Left colon (tissue), 2 donors: ENCODE data around the gene MXD4. TPM values are rescaled to one million over a fixed set of nuclear protein-coding genes. Genes with fewer than 3 reads are reported as not detected.
A peak's percentile ranks its signal among the peaks of the same experiment; 100 is the strongest.

Experiments
- ATAC-seq: fragments of 200-7000 bp; cut with Tn5 transposase; one replicate; pipeline ENCODE4 v1.9.1; 2020; ENCODE audit warnings: mild to moderate bottlenecking, moderate library complexity
- DNase-seq, 2 donors: peaks; one replicate each; pipeline ENCODE4 v3.0.0-alpha.2; 2020
- intact Hi-C, 2 donors: fragments of 100-400 bp; cut with DNase I in 1 of 2; cut with micrococcal nuclease in 1 of 2; formaldehyde crosslinking; loops; one replicate each; pipeline versions ENCODE4 v1.11.2 to v1.14.0; 2022; cut with DNase I, micrococcal nuclease
- long read RNA-seq: library from polyadenylated mRNA; unstranded; transcript quantifications from one replicate; pipeline ENCODE4 v2.0.0, GENCODE V29; 2021
- total RNA-seq, 2 donors: library from RNA; stranded (reverse); fragmentation: NEBNext Ultra II Directional; extraction: Animal tissue kit (Norgen Biotek cat#: 25700); gene quantifications; one replicate each; pipeline ENCODE4 v1.2.1, GENCODE V29; 2021
- donor health status: DM: no; HTN: no; CAD: no.
- donor health status: DM: yes; HTN: yes; CAD: no.

Gene MXD4
- 10 to 100 TPM; 33.1 to 49.8 TPM for total RNA-seq
- long read RNA-seq, full-length matches to known transcripts = 97 of 122 reads
- long read RNA-seq, partial matches to known transcripts = 6 of 122 reads
- long read RNA-seq, other reads (novel, unspliced or antisense) = 19 of 122 reads

GRCh38 chr4:2261853-2262144 lies at the start of gene MXD4:
TSS of gene MXD4 (minus strand) at chr4:2262109. CDS start at chr4:2261980, 129 bp downstream.
- intact Hi-C loops = loop anchor here in 1 of 2 donors (10.0 kb wide), 1 partner anchor 203 kb away; the partner anchor contains the start of gene RNF4
- DNase-seq (no peak), ATAC-seq (no peak)

DNA sequence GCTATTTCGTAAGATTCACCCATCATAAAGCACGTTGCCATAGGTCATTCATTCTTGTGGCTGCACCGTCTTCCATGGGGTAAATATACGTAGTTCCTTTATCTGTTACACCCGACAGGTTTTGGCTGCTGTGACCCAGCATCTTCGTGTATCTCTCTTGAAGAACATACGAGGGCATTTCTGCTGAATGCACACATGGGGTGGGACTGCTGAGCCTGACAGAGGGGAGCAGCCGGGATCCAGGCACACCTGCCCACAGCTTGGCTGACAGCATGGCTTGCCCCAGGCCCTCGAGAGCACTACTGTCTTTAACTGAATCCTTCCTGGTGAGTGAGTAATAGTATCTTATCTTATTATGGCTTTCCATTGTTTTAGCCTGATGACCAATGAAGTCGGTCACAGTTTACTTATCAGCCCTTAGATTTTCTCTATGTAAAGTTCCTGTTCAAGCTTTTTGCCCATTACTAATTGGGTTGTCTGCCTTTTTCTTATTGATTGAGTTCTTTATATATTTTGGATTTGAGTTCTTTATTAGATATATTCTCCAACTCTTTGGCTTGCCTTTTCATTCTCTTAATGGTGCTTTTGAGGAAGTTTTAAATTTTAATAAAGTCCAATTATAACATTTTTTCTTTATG lies 45.0 kb upstream of the MXD4 start:
- no peak for DNase-seq
- intact Hi-C loops = no loop called here
- ATAC-seq = no peak

DNA sequence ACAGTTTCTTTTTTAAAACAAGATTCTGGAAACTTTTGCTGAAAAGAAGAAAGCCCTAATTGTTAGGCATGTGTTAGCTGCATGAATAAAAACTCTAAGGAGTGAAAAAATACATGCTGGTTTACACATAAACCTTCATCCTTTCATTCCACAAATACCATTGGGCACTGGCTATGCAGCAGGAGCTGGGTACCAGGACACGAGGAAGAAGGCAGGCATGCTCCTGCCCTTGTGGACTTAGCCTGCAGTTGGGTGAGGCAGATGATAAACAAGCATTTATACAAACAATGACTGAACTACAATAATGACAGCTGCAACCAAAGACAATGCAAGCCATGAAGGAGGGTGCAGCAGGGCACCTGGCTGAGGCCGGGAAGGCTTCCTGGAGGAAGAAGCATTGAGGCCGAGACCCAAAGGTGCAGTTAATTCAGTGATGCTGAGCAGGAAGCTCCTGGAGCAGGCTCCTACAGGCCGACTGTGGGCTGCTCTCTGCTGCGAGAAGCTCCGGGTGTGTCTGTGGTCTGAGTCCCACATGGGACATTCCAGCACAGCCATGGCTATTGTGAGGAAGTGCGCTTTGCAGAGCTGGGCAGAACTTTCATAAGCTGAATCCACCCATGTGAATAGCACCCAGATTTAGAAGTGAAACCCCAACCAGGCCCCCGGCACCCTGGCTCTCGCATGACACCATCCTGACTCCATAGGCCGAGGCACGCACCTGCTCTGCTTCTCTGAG lies 44.0 kb upstream of the MXD4 start:
- ATAC-seq (peak; percentile 84), DNase-seq (no peak)
- intact Hi-C loops = no loop called here

DNA sequence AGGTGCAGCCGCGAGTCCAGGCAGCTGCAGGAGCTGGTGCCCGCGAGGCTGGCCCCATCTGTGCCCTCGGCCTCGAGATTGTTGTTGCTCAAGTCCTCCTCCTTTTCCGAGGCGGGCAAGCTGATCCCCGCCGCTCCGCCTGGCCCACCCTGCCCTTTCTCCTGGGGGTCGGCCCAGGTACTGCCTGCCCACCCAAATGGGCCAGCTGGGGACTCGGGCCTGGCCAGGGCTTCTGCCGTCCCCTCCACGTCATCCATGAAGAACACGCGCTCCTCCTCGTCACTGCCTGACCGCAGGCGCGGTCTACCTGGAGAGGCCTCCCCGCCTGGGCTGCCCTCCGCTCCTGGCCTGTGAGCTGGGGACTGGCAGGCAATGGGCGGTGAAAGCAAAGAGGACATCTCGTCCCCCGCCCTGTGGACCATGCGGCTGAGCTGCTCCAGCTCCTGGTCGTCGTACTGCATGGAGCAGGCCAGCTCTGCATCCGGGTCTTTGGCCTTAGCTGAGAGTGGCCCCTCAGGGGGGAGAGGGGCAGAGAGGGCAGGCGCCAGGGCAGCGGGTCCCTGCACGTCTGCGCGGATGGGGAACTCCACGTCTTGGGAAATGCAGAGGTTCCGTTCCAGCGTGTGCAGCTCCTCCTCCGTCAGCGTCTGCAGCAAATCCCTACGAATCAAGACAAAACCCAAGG lies 43.1 kb upstream of the MXD4 start:
- no peak for ATAC-seq
- DNase-seq = no peak
- intact Hi-C loops = no loop called here

DNA sequence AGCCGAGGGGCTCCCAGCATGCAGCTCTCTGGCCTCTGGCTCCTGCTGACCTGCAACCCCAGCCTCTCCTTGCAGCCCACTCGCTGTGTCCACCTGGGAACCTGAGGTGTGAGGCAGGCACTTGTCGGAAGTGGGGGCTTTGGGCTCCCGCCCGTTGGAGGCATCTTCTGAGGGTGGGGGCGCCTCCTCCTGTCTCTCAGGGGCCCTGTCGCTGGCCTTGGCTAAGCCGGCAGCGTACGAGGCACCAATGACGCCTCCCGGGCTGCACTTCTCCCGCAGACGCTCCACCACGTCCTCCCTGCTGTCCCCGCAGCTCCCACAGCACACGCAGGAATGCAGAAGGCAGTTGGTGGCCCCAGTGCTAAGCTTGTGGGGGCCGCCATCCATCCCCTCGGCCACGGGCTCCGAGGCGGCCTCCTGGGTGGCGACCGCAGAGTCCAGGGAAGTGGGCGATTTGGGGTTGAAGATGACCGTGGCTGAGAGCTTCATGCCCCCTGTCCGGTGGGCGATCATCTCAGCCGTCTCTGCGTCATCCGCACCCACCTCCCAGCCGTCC lies 42.5 kb upstream of the MXD4 start:
- intact Hi-C loops = no loop called here
- ATAC-seq (no peak), DNase-seq (no peak)

GRCh38 chr4:2303686-2304320 lies 41.9 kb upstream of the MXD4 start:
- DNase-seq (peak in 1 of 2 donors; percentile 76), ATAC-seq (peak; percentile 62)
- intact Hi-C loops = no loop called here

GRCh38 chr4:2303121-2303685 lies 41.3 kb upstream of the MXD4 start:
- ATAC-seq (no peak), DNase-seq (no peak)
- intact Hi-C loops = no loop called here

GRCh38 chr4:2302387-2303119 lies 40.6 kb upstream of the MXD4 start:
- intact Hi-C loops = no loop called here
- ATAC-seq = no peak
- no peak for DNase-seq

- intact Hi-C loops = no loop called here
- DNase-seq (peak in 1 of 2 donors; percentile 54), ATAC-seq (no peak)
Measured at GRCh38 chr4:2301806-2302205, 39.9 kb upstream of the MXD4 start.

DNA sequence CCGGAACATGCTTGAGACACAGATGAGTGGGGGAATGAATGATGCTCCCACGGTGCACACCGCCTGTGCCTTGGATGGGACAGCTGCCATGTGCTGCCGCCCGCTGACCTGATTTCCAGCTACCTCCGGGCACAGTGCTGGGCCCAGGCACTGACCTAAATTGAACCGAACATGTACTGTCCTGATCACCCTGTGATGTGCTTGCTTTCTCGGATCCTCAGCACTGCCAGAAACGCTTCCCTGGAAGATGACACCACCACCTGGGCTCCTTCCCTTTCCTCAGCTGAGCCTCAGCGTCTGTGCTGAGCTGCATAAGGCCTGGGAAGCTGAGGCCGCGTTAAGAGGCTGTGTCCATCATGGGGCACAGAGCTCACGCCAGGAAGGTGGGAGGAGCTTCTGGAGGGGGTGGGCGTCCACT lies 39.3 kb upstream of the MXD4 start:
- intact Hi-C loops = no loop called here
- no peak for DNase-seq
- no peak for ATAC-seq

GRCh38 chr4:2300431-2301224 lies 38.7 kb upstream of the MXD4 start:
- intact Hi-C loops = no loop called here
- ATAC-seq (peak; percentile 49), DNase-seq (no peak)

GRCh38 chr4:2299794-2300193 lies 37.9 kb upstream of the MXD4 start:
- DNase-seq (no peak), ATAC-seq (no peak)
- intact Hi-C loops = no loop called here

- DNase-seq (no peak), ATAC-seq (no peak)
- intact Hi-C loops = no loop called here
Measured at GRCh38 chr4:2298532-2298991, 36.7 kb upstream of the MXD4 start.

- no peak for ATAC-seq
- intact Hi-C loops = no loop called here
- no peak for DNase-seq
Measured at GRCh38 chr4:2297606-2298531, 36.0 kb upstream of the MXD4 start.

- no peak for DNase-seq
- ATAC-seq = peak; percentile 43
- intact Hi-C loops = no loop called here
Measured at GRCh38 chr4:2296631-2297601, 35.0 kb upstream of the MXD4 start.
